ENCODE measurements around the gene CNPPD1. TPM values are rescaled to one million over a fixed set of nuclear protein-coding genes. Genes with fewer than 3 reads are reported as not detected.

CNPPD1 gene
- total and polyA plus RNA-seq, 5 donors, result 40.0 to 53.1 (median 45.1) TPM

- intact Hi-C loops (cut with DNase I), result no loop called here
- no peak for DNase-seq
- Histone ChIP-seq H3K27me3 (ENCODE audit: control insufficient read depth, insufficient read depth) (no peaks in the 10 kb centered on the region), H3K9me3 (ENCODE audit: control insufficient read depth, low read length) (no peaks in the 10 kb centered on the region), H3K4me3 (ENCODE audit: low read length) (no peak overlapping the region), H3K27ac (ENCODE audit: low read length) (no peak overlapping the region), H3K4me1 (ENCODE audit: control insufficient read depth, insufficient read depth, low read length) (no peaks in the 10 kb centered on the region)
- no peak for ATAC-seq
- 80% methylated on average over 5 of the region's 5 CpGs for WGBS
Measured at GRCh38 chr2:219198974-219199373, 22.2 kb upstream of the CNPPD1 start.

- Histone ChIP-seq H3K9me3 (ENCODE audit: control insufficient read depth, low read length) (no peaks in the 10 kb centered on the region), H3K27me3 (ENCODE audit: control insufficient read depth, insufficient read depth) (no peaks in the 10 kb centered on the region), H3K4me1 (ENCODE audit: control insufficient read depth, insufficient read depth, low read length) (no peaks in the 10 kb centered on the region), H3K27ac (ENCODE audit: low read length) (no peak overlapping the region), H3K4me3 (ENCODE audit: low read length) (no peak overlapping the region)
- intact Hi-C loops (cut with DNase I), result no loop called here
- no peak for DNase-seq
- 100% methylated on average over 1 of the region's 1 CpG for WGBS
- ATAC-seq, result no peak
Measured at GRCh38 chr2:219197388-219197787, 20.7 kb upstream of the CNPPD1 start.

- intact Hi-C loops (cut with DNase I), result no loop called here
- ATAC-seq (no peak), DNase-seq (no peak)
- Histone ChIP-seq H3K4me1 (ENCODE audit: control insufficient read depth, insufficient read depth, low read length) (no peaks in the 10 kb centered on the region), H3K27me3 (ENCODE audit: control insufficient read depth, insufficient read depth) (no peaks in the 10 kb centered on the region), H3K4me3 (ENCODE audit: low read length) (no peak overlapping the region), H3K9me3 (ENCODE audit: control insufficient read depth, low read length) (no peaks in the 10 kb centered on the region), H3K27ac (ENCODE audit: low read length) (no peak overlapping the region)
- WGBS, result 85% methylated on average over 7 of the region's 7 CpGs
Measured at GRCh38 chr2:219186754-219187456, 10.2 kb upstream of the CNPPD1 start.

GRCh38 chr2:219184121-219184520 lies 7.4 kb upstream of the CNPPD1 start:
- Histone ChIP-seq H3K27ac (ENCODE audit: low read length) (no peak overlapping the region), H3K9me3 (ENCODE audit: control insufficient read depth, low read length) (no peaks in the 10 kb centered on the region), H3K4me3 (ENCODE audit: low read length) (no peak overlapping the region), H3K4me1 (ENCODE audit: control insufficient read depth, insufficient read depth, low read length) (no peaks in the 10 kb centered on the region), H3K27me3 (ENCODE audit: control insufficient read depth, insufficient read depth) (no peaks in the 10 kb centered on the region)
- 97% methylated on average over 2 of the region's 2 CpGs for WGBS
- DNase-seq, result no peak
- intact Hi-C loops (cut with DNase I), result no loop called here
- no peak for ATAC-seq

- ATAC-seq (no peak), DNase-seq (no peak)
- Histone ChIP-seq H3K9me3 (ENCODE audit: control insufficient read depth, low read length) (no peaks in the 10 kb centered on the region), H3K4me1 (ENCODE audit: control insufficient read depth, insufficient read depth, low read length) (peaks cover 2% of the 10 kb centered on the region), H3K27me3 (ENCODE audit: control insufficient read depth, insufficient read depth) (no peaks in the 10 kb centered on the region), H3K4me3 (ENCODE audit: low read length) (no peak overlapping the region), H3K27ac (ENCODE audit: low read length) (no peak overlapping the region)
- intact Hi-C loops (cut with DNase I), result no loop called here
- 91% methylated on average over 6 of the region's 6 CpGs for WGBS
Measured at GRCh38 chr2:219183151-219183772, 6.5 kb upstream of the CNPPD1 start.

GRCh38 chr2:219182331-219183150 lies 5.8 kb upstream of the CNPPD1 start:
- intact Hi-C loops (cut with DNase I), result no loop called here

GRCh38 chr2:219181531-219181930 lies 4.8 kb upstream of the CNPPD1 start:
- WGBS, result 93% methylated on average over 6 of the region's 6 CpGs
- Histone ChIP-seq H3K4me1 (ENCODE audit: control insufficient read depth, insufficient read depth, low read length) (peaks cover 2% of the 10 kb centered on the region), H3K4me3 (ENCODE audit: low read length) (no peak overlapping the region), H3K27ac (ENCODE audit: low read length) (no peak overlapping the region), H3K9me3 (ENCODE audit: control insufficient read depth, low read length) (no peaks in the 10 kb centered on the region), H3K27me3 (ENCODE audit: control insufficient read depth, insufficient read depth) (no peaks in the 10 kb centered on the region)
- intact Hi-C loops (cut with DNase I), result no loop called here
- ATAC-seq (no peak), DNase-seq (no peak)

More at GRCh38 chr2:219182331-219183150, 5.8 kb upstream of the CNPPD1 start:
- 61% methylated on average over 8 of the region's 8 CpGs for WGBS
- H3K4me3 ChIP-seq (ENCODE audit: low read length), result no peak overlapping the region
- H3K27ac ChIP-seq (ENCODE audit: low read length), result no peak overlapping the region
- ATAC-seq (no peak), DNase-seq (peak in 2 of 3 donors; percentile 20 to 61)
- H3K4me1 ChIP-seq (ENCODE audit: control insufficient read depth, insufficient read depth, low read length), result peaks cover 2% of the 10 kb centered on the region
- no peaks in the 10 kb centered on the region for H3K27me3 ChIP-seq (ENCODE audit: control insufficient read depth, insufficient read depth)
- no peaks in the 10 kb centered on the region for H3K9me3 ChIP-seq (ENCODE audit: control insufficient read depth, low read length)

GRCh38 chr2:219180961-219181360 lies 4.2 kb upstream of the CNPPD1 start:
- H3K27me3 ChIP-seq (ENCODE audit: control insufficient read depth, insufficient read depth), result no peaks in the 10 kb centered on the region
- peaks cover 2% of the 10 kb centered on the region for H3K4me1 ChIP-seq (ENCODE audit: control insufficient read depth, insufficient read depth, low read length)
- no peak overlapping the region for H3K4me3 ChIP-seq (ENCODE audit: low read length)
- ATAC-seq (no peak), DNase-seq (no peak)
- no peaks in the 10 kb centered on the region for H3K9me3 ChIP-seq (ENCODE audit: control insufficient read depth, low read length)
- no peak overlapping the region for H3K27ac ChIP-seq (ENCODE audit: low read length)
- intact Hi-C loops (cut with DNase I), result no loop called here
- WGBS, result 90% methylated on average over 5 of the region's 5 CpGs

GRCh38 chr2:219179601-219180465 lies 3.1 kb upstream of the CNPPD1 start:
- Histone ChIP-seq H3K4me1 (ENCODE audit: control insufficient read depth, insufficient read depth, low read length) (peaks cover 2% of the 10 kb centered on the region), H3K4me3 (ENCODE audit: low read length) (no peak overlapping the region), H3K27ac (ENCODE audit: low read length) (no peak overlapping the region), H3K9me3 (ENCODE audit: control insufficient read depth, low read length) (no peaks in the 10 kb centered on the region), H3K27me3 (ENCODE audit: control insufficient read depth, insufficient read depth) (no peaks in the 10 kb centered on the region)
- intact Hi-C loops (cut with DNase I), result loop anchor here in 1 of 4 donors (5.0 kb wide), 1 partner anchor 32 kb away; no protein-coding TSS in a partner anchor
- WGBS, result 96% methylated on average over 9 of the region's 9 CpGs
- DNase-seq, result peak in 1 of 3 donors; percentile 47
- no peak for ATAC-seq

GRCh38 chr2:219178377-219179175 lies 1.9 kb upstream of the CNPPD1 start:
- DNase-seq (peak; percentile 60 to 88 (median 85)), ATAC-seq (peak; percentile 4 to 7)
- Histone ChIP-seq H3K4me3 (ENCODE audit: low read length) (peak overlapping the region; percentile 72), H3K27ac (ENCODE audit: low read length) (peak overlapping the region; percentile 73), H3K9me3 (ENCODE audit: control insufficient read depth, low read length) (no peaks in the 10 kb centered on the region), H3K4me1 (ENCODE audit: control insufficient read depth, insufficient read depth, low read length) (peaks cover 2% of the 10 kb centered on the region), H3K27me3 (ENCODE audit: control insufficient read depth, insufficient read depth) (no peaks in the 10 kb centered on the region)
- 3% methylated on average over 45 of the region's 45 CpGs for whole genome bisulfite sequencing
- intact Hi-C loops (cut with DNase I), result loop anchor here in 1 of 4 donors (5.0 kb wide), 1 partner anchor 34 kb away; no protein-coding TSS in a partner anchor
